HepG2 (cell line): ENCODE data around the gene RNF11.

Experiments
- AHR ChIP-seq: IDR thresholded peaks from 2 replicates; pipeline ENCODE4 v1.6.1; 2018; ENCODE audit warnings: missing genetic modification reagents, missing compliant biosample characterization
- ETV5 ChIP-seq: IDR thresholded peaks from 2 replicates; pipeline ENCODE4 v1.6.1; 2018; ENCODE audit warnings: missing biosample characterization, missing genetic modification reagents, inconsistent platforms, borderline replicate concordance
- EZH2 ChIP-seq: conservative IDR thresholded peaks from 2 replicates; pipeline ENCODE4 v1.6.1; 2012; ENCODE audit warnings: mild to moderate bottlenecking, low read depth, low read length, moderate library complexity
- FOXO1 ChIP-seq: sonication (generic); formaldehyde crosslinking; IDR thresholded peaks from 2 replicates; pipeline ENCODE4 v1.4.0; 2020; ENCODE audit warnings: missing genetic modification reagents
- JUN ChIP-seq: sonication (generic); formaldehyde crosslinking; IDR thresholded peaks from 2 replicates; pipeline ENCODE4 v1.4.0; 2020; ENCODE audit warnings: mild to moderate bottlenecking, missing genetic modification reagents
- NFIB ChIP-seq: sonication (generic); formaldehyde crosslinking; IDR thresholded peaks from 2 replicates; pipeline ENCODE4 v1.9.0; 2021; ENCODE audit warnings: missing genetic modification reagents, mild to moderate bottlenecking, borderline replicate concordance
- SMAD3 ChIP-seq: sonication (generic); formaldehyde crosslinking; IDR thresholded peaks from 2 replicates; pipeline ENCODE4 v1.4.0; 2020; ENCODE audit warnings: missing genetic modification reagents
- YEATS2 ChIP-seq: sonication (generic); formaldehyde crosslinking; IDR thresholded peaks from 2 replicates; pipeline ENCODE4 v1.4.0; 2020; ENCODE audit warnings: missing genetic modification reagents, borderline replicate concordance
- TF ChIP-seq, protein P1 (sequence below): sonication (generic); IDR thresholded peaks from 2 replicates; pipeline ENCODE4 v1.6.1; 2016; ENCODE audit warnings: low read depth, borderline replicate concordance
- TF ChIP-seq, protein P2 (sequence below): sonication (generic); formaldehyde crosslinking; IDR thresholded peaks from 2 replicates; pipeline ENCODE4 v1.4.0; 2020; ENCODE audit warnings: missing genetic modification reagents
- TF ChIP-seq, protein P3 (sequence below), 2 experiments: IDR thresholded peaks; 2 replicates each; pipeline ENCODE4 v1.6.1; 2011 to 2012; ENCODE audit warnings: low read length in 2 of 2, borderline replicate concordance in 1 of 2, low read depth in 1 of 2, mild to moderate bottlenecking in 1 of 2, moderate library complexity in 1 of 2
- TF ChIP-seq, protein P4 (sequence below): sonication (generic); formaldehyde crosslinking; IDR thresholded peaks from 2 replicates; pipeline ENCODE4 v1.4.0; 2020; ENCODE audit warnings: missing genetic modification reagents
- TF ChIP-seq, protein P5 (sequence below): sonication (generic); formaldehyde crosslinking; IDR thresholded peaks from 2 replicates; pipeline ENCODE4 v1.5.0; 2020; ENCODE audit warnings: mild to moderate bottlenecking, missing genetic modification reagents, moderate library complexity
- TF ChIP-seq, protein P6 (sequence below): sonication (generic); formaldehyde crosslinking; IDR thresholded peaks from 2 replicates; pipeline ENCODE4 v1.5.0; 2020; ENCODE audit warnings: missing genetic modification reagents

DNA sequence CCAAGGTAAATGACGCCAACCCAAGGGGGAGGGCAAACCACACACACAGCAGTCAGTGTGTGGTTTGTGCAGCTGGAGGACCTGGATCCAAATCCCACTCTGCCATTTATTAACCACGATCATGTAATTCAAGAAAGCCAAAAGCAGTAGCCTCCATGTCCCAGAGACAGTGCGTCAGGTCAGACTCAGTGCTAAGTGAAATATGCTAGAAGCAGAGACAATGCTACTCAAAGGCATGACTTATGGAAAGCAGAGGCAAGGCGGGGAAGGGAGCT lies 80.7 kb downstream of the RNF11 start:
- TF ChIP-seq, protein P1, sequence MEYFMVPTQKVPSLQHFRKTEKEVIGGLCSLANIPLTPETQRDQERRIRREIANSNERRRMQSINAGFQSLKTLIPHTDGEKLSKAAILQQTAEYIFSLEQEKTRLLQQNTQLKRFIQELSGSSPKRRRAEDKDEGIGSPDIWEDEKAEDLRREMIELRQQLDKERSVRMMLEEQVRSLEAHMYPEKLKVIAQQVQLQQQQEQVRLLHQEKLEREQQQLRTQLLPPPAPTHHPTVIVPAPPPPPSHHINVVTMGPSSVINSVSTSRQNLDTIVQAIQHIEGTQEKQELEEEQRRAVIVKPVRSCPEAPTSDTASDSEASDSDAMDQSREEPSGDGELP = no peak
- TF ChIP-seq, protein P2, sequence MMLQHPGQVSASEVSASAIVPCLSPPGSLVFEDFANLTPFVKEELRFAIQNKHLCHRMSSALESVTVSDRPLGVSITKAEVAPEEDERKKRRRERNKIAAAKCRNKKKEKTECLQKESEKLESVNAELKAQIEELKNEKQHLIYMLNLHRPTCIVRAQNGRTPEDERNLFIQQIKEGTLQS = no peak
- TF ChIP-seq, protein P3, sequence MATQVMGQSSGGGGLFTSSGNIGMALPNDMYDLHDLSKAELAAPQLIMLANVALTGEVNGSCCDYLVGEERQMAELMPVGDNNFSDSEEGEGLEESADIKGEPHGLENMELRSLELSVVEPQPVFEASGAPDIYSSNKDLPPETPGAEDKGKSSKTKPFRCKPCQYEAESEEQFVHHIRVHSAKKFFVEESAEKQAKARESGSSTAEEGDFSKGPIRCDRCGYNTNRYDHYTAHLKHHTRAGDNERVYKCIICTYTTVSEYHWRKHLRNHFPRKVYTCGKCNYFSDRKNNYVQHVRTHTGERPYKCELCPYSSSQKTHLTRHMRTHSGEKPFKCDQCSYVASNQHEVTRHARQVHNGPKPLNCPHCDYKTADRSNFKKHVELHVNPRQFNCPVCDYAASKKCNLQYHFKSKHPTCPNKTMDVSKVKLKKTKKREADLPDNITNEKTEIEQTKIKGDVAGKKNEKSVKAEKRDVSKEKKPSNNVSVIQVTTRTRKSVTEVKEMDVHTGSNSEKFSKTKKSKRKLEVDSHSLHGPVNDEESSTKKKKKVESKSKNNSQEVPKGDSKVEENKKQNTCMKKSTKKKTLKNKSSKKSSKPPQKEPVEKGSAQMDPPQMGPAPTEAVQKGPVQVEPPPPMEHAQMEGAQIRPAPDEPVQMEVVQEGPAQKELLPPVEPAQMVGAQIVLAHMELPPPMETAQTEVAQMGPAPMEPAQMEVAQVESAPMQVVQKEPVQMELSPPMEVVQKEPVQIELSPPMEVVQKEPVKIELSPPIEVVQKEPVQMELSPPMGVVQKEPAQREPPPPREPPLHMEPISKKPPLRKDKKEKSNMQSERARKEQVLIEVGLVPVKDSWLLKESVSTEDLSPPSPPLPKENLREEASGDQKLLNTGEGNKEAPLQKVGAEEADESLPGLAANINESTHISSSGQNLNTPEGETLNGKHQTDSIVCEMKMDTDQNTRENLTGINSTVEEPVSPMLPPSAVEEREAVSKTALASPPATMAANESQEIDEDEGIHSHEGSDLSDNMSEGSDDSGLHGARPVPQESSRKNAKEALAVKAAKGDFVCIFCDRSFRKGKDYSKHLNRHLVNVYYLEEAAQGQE (IDR thresholded peaks at IDR 0.05; ENCODE audit: borderline replicate concordance in 1 of 2, low read depth in 1 of 2, low read length in 2 of 2) = no peak
- TF ChIP-seq, protein P4, sequence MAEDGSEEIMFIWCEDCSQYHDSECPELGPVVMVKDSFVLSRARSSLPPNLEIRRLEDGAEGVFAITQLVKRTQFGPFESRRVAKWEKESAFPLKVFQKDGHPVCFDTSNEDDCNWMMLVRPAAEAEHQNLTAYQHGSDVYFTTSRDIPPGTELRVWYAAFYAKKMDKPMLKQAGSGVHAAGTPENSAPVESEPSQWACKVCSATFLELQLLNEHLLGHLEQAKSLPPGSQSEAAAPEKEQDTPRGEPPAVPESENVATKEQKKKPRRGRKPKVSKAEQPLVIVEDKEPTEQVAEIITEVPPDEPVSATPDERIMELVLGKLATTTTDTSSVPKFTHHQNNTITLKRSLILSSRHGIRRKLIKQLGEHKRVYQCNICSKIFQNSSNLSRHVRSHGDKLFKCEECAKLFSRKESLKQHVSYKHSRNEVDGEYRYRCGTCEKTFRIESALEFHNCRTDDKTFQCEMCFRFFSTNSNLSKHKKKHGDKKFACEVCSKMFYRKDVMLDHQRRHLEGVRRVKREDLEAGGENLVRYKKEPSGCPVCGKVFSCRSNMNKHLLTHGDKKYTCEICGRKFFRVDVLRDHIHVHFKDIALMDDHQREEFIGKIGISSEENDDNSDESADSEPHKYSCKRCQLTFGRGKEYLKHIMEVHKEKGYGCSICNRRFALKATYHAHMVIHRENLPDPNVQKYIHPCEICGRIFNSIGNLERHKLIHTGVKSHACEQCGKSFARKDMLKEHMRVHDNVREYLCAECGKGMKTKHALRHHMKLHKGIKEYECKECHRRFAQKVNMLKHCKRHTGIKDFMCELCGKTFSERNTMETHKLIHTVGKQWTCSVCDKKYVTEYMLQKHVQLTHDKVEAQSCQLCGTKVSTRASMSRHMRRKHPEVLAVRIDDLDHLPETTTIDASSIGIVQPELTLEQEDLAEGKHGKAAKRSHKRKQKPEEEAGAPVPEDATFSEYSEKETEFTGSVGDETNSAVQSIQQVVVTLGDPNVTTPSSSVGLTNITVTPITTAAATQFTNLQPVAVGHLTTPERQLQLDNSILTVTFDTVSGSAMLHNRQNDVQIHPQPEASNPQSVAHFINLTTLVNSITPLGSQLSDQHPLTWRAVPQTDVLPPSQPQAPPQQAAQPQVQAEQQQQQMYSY (CRISPR knock-in tag) = no peak
- TF ChIP-seq, protein P5, sequence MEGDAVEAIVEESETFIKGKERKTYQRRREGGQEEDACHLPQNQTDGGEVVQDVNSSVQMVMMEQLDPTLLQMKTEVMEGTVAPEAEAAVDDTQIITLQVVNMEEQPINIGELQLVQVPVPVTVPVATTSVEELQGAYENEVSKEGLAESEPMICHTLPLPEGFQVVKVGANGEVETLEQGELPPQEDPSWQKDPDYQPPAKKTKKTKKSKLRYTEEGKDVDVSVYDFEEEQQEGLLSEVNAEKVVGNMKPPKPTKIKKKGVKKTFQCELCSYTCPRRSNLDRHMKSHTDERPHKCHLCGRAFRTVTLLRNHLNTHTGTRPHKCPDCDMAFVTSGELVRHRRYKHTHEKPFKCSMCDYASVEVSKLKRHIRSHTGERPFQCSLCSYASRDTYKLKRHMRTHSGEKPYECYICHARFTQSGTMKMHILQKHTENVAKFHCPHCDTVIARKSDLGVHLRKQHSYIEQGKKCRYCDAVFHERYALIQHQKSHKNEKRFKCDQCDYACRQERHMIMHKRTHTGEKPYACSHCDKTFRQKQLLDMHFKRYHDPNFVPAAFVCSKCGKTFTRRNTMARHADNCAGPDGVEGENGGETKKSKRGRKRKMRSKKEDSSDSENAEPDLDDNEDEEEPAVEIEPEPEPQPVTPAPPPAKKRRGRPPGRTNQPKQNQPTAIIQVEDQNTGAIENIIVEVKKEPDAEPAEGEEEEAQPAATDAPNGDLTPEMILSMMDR = no peak
- no peak for TF ChIP-seq SMAD3
- TF ChIP-seq NFIB (CRISPR knock-in tag) = no peak
- no peak for TF ChIP-seq ETV5 (CRISPR knock-in tag)
- TF ChIP-seq AHR (CRISPR knock-in tag) = no peak
- TF ChIP-seq EZH2 = no peak
- TF ChIP-seq, protein P6, sequence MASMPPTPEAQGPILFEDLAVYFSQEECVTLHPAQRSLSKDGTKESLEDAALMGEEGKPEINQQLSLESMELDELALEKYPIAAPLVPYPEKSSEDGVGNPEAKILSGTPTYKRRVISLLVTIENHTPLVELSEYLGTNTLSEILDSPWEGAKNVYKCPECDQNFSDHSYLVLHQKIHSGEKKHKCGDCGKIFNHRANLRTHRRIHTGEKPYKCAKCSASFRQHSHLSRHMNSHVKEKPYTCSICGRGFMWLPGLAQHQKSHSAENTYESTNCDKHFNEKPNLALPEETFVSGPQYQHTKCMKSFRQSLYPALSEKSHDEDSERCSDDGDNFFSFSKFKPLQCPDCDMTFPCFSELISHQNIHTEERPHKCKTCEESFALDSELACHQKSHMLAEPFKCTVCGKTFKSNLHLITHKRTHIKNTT (CRISPR knock-in tag) = no peak
- TF ChIP-seq YEATS2 (CRISPR knock-in tag) = no peak
- no peak for TF ChIP-seq JUN
- no peak for TF ChIP-seq FOXO1 (CRISPR knock-in tag)
